HG03097 (cell line): ENCODE data around the gene GAB2.
"Not testable (repeated sequence)": the region's sequence is repeated elsewhere in the genome, so short reads cannot be mapped to it uniquely, and the experiment has no call there.

Source experiments
- ATAC-seq: cut with Tn5 transposase; IDR thresholded peaks from one replicate; pipeline ENCODE4 v1.9.1; 2021; ENCODE audit not compliant: unreplicated experiment, low FRiP score

Gene GAB2

DNA sequence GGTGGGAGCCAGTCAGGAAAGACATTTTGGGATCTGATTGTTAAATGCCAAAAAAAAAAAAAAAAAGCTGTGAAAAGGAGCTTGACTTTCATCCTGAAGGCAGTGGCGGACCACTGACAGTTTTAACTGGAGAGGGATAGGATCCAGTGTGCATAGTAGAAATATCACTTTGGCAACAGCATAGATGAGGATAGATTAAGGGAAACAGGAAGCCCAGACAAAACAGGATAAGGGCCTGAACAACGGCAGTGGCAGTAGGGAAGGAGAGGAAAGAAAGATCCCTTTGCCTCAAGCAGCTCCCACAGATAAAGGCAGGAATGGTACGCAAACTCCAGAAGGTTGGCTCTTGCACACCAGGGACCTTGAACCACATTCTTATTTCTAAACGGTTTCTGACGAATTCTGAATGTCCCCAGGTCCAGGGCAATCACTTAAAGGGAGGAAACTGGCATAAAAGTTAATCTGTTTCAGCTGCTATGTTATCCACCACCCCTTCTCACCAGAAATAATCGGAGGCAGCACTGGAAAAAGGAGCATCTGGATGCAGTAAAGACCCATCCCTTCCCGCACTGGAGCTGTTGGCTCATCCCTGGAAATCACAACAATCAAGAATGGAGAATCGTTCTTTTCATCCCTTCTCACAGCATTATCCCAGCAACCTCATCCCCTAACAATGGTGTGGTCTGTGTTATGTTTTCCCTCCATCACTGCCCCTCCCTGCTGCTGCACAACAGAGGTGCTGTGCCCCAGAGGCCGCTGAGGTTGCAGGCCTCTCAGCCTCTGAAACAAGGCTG, 99.1 kb downstream of the GAB2 start:
- ATAC-seq = no peak

DNA sequence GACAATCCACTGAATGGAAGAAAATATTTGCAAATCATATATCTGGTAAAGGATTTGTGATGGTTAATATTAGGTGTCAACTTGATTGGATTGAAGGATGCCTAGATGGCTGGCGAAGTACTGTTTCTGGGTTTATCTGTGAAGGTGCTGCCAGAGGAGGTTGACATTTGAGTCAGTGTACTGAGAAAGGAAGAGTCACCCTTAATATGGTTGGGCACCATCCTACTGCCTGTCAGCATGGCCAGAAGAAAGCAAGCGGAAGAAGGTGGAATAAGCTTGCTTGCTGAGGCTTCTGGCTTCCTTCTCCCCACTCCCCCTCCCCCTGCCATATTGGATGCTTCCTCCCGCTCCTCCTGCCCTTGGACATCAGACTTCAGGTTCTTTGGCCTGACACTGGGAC, 101.9 kb downstream of the GAB2 start:
- no peak for ATAC-seq

DNA sequence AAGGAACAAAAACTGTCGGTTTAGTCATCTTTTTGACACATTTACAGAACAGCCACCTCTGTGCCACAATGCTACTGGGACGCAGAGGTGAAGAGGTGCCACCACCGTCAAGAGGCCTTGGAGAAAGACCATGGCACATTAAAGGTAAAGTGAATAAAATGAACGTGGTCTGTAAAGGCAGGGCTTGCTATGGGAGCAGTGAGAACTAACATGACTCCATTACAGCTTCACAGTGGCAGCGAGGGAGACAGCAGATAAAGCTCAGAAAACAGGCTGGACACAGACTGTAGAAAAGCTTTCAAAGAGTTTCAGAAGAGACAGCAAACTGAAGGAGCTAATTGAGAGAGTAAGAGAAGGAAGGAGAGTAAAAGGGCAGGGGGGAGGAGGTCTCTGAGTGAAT, 102.9 kb downstream of the GAB2 start:
- no peak for ATAC-seq

DNA sequence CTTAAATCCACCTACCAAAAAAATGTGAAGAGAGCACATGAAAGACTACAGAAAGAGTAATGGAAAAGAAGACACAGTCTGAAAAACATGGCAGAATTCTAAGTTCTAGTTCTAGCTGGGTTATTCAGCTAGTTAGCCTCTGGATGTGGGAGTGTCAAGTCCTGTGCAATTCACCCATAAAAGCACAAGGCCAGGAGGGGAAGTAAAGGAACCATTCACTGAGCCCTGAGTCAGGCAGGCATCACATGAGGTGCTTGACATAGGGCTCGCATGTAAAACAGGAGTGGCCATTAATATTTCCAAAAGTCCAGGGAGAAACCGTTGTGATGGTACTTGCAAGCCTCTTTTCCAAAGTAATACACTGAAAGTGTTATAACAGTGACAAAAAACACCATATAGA, 103.7 kb downstream of the GAB2 start:
- ATAC-seq = no peak

DNA sequence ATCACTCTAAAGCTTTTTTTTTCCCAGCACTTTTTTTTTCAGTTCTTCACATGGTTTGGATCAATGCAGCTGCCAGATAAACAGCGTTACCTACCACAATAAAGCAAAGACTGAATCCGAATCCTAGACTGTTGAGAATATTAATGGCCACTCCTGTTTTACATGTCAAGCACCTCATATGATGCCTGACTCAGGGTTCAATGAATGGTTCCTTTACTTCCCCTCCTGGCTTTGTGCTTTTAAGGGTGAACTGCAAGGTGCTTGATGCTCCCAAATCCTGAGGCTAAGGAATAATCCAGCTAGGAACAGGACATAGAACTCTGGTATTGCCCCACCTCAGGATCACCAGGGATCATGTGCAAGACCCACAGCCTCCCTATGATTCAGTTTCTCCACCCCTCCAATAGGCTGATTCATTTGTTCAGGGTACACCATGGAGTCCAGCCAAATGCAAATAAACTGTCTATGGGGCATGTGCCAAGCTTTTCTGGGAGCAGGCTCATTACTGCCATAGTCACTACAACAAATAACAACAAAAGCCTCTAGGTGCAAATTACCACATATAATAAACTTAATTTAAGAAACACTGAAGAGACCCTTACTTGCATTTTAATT, 104.3 kb downstream of the GAB2 start:
- no peak for ATAC-seq

DNA sequence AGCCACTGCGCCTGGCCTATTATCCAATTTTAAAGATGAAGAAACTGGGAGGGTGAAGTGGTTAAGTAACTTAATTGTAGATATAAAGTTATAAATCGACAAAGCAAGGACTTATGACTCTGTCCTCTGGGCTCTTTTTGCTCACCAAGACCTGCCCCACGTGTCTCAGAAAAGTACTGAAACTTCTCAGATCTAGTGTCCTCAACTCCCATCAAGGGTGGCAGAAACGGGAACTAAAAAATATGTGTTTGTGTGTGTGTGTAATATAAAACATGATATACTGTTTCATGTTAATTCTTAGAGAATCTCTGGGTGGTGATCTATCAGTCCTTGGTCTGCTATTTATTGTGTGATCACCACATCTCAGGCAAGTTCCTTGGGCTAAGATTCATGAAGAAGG, 104.9 kb downstream of the GAB2 start:
- no peak for ATAC-seq

DNA sequence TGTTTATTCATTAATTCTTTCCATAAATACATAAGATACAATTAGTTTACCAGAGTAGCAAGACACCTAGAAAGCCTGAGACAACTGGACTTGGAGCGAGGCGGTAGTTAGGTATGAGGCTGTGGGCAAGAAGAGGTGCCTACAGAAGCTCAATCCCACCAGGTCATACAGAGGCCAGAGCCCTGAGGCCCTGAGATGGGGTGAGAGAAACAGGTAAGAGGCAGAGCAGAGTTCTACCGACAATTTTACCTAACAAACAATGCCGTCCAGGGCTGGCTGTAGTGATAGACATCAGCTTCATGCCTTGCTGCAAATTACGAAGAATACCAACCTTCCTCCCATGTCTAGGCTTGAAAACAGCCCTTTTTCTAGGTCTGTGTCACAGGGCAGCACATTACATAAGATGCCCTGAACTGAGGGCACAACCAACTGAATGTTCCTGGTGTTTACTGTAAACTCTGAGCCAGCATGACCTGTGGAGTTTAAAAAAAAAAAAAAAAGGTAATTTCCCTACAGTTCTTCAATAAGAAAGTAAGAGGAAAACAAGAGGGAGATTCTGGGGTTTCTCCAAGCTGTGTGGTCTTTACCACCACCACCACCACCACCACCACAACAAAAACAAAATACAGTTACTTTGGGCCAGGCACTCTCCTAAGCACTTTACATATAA, 105.8 kb downstream of the GAB2 start:
- no peak for ATAC-seq

DNA sequence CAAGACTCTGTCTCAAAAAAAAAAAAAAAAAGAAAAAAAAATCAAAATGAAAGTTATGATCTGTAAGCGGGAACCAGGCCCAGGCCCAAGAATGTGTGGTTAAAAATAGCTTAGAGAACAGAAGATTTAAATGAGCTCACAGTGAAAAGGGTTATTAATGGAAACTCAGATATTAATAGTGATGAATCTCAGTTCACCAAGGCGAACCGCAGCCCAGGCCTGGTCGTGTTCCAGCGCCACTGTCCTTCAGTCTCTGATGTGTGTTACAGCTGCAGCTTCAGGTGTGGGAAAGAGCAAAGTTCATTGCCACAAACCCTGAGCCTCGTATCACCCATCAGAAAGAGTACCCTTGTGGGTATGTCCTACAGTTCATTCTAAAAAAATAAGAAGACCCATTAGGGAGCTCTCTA, 107.1 kb downstream of the GAB2 start:
- peak; percentile 78 for ATAC-seq

DNA sequence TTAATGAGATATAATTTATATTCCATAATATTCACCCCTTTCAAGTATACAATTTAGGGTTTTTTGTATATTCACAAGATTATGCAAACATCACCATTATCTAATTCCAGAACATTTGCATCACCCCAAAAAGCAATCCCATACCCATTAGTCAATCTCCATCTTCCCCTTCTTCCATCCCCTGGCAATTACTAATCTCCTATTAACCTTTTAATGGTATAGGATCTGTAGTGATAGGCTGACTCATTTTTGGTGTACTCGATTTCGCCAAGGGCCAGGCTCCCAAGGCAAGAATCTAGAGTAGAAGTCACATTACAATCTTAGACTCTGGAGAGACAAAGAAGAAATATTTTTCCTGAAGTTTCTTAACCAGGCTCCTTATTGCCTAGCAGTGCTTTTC, 113.4 kb downstream of the GAB2 start:
- ATAC-seq = no peak

DNA sequence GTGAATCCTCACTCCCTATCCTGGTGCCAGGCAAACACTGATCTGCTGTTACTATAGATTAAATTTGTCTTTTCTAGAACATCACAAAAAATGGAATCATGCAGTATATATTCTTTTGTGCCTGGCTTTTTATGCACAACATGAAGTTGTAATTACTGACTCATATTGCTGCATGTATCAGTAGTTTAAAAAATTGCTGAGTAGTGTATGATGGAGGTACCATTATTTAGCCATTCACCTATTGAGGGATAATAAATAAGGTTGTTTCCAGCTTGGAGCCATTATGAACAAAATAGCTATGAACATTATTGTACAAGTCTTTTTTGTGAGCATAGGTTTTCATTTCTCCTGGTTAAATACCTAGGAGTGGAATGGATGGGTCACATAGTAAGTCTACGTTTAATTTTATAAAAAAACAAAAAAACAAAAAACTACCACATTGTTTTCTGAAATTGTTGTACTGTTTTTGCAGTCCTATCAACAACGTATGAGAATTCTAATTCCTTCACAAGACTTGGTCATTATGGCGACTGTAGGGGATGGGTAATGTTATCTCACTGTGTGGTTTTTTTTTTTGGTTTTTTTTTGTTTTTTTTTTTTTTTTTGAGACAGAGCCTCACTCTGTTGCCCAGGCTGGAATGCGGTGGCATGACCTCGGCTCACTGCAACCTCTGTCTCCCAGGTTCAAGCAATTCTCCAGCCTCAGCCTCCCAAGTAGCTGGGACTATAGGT, 117.3 kb downstream of the GAB2 start:
- ATAC-seq = no peak

DNA sequence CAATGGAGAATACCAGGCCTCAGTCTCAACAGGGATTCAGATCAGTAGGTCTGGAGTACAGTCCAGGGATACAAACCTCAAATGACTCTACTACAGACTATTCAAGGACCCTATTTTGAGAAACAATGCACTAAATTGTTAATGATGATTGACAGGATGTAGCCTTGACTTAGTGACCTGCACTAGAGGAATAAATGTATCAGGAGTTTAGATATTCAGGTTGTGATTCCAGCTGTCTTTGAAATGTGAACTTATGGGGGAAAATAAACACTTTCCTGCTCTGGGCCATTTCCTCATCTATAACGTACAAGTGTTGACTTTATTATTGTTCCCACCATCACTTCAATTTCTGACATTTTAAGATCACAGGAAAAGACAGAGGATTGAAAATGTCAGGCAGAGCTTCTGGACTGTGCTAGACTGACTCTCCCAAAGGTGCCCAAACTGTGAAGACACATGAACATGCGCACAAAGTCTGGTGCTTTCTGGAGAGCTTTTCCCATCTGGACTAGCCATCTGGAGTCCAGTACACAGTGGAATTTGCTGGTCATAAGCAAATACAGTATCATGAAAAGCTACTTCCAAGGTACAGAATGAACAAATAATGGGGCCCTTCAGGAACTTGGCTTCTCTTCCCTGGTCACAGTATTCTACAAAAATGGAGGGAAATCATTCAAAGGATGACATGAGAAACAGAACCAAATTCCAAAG, 118.5 kb downstream of the GAB2 start:
- no peak for ATAC-seq

DNA sequence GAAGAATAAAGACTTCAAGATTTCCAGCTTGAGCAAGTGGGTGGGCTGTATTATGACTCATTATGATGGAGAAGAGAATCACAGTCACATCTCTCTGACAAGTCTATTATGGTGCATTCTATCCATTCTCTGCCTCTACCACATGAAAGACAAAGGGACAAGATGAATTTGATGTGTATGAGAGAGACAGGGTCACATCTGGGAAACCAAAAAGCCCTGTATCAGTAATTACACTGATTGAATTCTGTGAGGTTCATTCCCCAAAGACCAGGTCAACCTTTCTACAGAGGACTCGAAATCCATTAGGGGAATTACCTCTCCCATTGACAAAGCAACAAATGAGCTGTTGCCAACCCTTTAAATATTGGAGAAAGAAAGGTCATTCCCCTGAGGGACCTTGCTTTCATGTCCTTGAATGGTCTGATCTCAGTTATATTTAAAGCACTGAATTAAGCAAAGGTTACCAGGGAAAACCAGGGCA, 119.3 kb downstream of the GAB2 start:
- ATAC-seq = no peak

DNA sequence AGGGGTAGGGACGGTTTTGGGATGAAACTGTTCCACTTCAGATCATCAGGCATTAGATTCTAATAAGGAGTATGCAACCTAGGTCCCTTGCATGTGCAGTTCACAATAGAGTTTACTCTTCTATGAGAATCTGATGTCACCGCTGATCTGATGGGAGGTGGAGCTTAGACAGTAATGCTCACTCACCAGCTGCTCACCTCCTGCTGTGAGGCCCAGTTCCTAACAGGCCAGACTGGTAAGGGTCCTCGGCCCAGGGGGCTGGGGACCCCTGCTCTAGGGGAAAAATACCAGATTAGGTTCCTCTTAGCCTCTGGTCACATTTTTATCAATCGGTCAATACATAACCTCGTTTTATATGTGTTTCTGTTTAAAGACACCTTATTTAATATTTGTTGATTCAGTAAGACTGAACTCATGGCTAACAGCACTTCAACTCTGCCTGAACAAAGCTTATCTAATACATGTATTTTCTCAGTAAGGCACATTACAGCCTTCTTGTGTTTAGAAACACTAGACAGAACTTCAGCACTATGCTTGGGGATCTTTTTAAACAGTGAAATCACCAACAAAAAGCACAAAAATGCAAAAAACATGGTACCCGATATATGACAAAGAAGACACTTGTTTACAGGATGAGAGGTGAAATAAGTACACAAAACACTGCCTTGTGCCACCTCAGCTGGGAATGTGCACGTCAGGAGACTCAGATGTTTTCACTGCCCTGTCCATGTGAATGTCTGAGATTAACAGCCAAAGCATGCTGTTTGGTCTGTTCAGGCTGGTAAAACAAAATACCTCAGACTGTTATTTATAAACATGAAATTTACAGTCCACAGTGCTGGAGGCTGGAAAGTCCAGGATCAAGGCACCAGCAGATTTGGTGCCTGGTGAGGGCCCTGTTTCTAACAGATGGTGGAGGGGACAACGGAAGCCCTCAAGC, 121.4 kb downstream of the GAB2 start:
- ATAC-seq = no peak

DNA sequence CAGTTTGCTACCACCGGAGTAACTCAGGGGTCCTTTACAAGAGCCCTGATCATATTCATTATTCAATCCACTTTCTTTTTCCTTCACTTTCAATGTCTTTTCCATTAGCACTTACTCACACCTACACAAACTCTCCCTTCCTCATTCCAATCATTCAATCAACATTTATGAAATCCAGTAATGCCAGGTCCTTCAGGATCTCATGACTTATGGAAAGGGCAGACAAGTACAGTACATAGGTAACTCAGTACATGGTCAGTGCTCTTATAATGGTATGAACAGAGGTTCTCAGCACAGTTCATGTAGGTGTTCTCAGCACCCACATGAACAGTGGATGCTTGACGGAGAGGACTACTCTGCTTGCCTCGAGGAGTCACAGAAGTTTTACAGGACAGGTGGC, 122.3 kb downstream of the GAB2 start:
- ATAC-seq = no peak

DNA sequence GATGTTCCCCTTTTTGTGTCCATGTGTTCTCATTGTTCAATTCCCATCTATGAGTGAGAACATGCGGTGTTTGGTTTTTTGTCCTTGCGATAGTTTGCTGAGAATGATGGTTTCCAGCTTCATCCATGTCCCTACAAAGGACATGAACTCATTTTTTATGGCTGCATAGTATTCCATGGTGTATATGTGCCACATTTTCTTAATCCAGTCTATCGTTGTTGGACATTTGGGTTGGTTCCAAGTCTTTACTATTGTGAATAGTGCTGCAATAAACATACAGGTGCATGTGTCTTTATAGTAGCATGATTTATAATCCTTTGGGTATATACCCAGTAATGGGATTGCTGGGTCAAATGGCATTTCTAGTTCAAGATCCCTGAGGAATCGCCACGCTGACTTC, 123.5 kb downstream of the GAB2 start:
- ATAC-seq = not testable (repeated sequence)

DNA sequence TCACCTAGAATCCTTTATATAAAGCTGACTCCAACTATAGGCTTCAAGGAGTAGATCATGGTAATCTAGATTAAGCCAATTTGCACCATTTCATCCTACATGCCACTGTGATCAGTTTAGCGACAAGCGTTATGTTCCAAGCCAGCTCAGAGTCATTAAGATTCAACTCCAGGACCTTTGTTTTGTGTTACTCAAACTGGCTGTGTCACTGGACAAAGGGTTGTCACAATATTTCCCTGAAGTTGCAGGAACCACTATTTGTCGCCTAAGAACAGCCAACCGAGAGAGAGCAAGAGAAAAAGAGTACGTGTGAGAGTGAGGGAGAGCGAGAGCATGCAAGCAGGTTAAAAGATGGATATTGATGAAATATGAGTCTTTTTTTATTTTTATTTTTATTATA, 124.1 kb downstream of the GAB2 start:
- ATAC-seq = no peak

DNA sequence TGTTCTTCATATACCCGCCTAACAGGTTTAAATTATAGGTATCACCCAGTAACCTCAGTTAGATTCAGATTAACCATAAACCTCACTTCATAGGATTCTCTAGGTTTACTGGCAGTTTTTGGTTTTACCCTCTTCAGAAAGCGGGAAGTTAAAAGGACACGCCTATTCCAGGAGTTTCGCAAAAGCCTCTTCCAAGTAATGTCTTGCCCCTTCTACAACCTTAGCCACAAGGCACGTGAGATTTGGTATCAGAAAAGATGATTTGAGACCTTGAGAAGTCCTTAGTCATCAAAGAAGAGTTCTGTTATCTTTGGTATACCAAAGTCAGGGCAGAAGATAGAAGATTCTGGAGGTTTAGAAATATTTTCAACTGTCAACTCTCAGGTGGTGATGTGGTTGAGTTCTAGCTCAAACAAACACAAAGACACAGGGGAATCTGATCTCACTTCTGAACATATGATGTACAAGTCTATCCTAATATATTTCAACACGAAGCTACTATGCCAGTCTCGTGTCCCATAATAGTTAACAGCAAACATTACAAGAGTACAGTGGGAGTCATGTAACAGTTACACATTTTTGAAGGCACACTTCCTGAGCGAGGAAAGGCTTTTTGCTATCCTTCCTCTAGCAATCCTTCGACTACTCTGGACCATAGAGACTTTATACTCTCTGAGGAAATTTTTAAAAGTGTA, 125.4 kb downstream of the GAB2 start:
- ATAC-seq = no peak

DNA sequence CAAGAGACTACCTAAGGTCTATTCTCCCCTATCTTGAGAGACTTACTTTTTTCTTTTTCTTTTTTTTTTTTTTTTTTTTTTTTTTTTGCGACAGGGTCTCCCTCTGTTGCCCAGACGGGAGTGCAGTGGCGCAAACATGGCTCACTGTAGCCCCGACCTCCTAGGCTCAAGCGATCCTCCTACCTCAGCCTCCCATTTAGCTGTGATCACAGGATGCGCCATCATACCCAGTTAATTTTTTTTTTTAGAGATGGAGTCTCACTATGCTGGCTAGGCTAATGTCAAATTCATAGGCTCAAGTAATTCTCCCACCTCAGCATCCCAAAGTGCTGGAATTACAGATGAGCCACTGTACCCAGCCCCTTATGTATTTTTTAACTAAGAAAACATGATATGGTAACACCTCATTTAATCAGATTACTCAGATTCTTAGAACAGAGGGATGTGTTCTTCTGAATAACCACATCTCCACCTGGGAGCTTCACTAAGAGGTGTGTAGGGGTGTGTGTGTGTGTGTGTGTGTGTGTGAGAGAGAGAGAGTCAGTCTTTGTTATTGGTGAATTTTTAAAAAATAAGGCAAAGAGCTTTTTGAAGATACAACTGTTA, 126.0 kb downstream of the GAB2 start:
- no peak for ATAC-seq
